Activated T-helper 1 cell treated with anti-CD3 and anti-CD28 coated beads, Interleukin-12 subunit alpha, Interleukin-12 subunit beta, Interleukin-2, Interleukin-4 antibody, amounts not matched to agents 30 ng/mL and 10 ng/mL and 1 ng/mL, durations not matched to agents 14 hours and 24 hours and 36 hours (primary cell): ENCODE measurements around the gene HSFX4. TPM values are rescaled to one million over a fixed set of nuclear protein-coding genes. Genes with fewer than 3 reads are reported as not detected.
"Not testable (repeated sequence)": the region's sequence is repeated elsewhere in the genome, so short reads cannot be mapped to it uniquely, and the experiment has no call there.

Experiments used
- DNase-seq: peaks from one replicate; pipeline ENCODE4 v3.0.0; 2021; ENCODE audit warnings: low spot score
- H3K27ac Mint-ChIP-seq: one replicate; pipeline ENCODE4 v1.8.0; 2021; ENCODE audit warnings: mild to moderate bottlenecking, mixed read lengths
- H3K27me3 Mint-ChIP-seq: one replicate; pipeline ENCODE4 v1.8.0; 2022; ENCODE audit warnings: mild to moderate bottlenecking, moderate library complexity, mixed read lengths; ENCODE audit not compliant: insufficient read depth
- H3K36me3 Mint-ChIP-seq: one replicate; pipeline ENCODE4 v1.8.0; 2021; ENCODE audit warnings: low read depth, mixed read lengths
- H3K4me1 Mint-ChIP-seq: one replicate; pipeline ENCODE4 v1.8.0; 2021; ENCODE audit warnings: low read depth, mixed read lengths
- H3K4me3 Mint-ChIP-seq: one replicate; pipeline ENCODE4 v1.8.0; 2021; ENCODE audit warnings: mild to moderate bottlenecking, moderate library complexity, mixed read lengths
- H3K9me3 Mint-ChIP-seq: one replicate; pipeline ENCODE4 v1.8.0; 2021; ENCODE audit warnings: mixed read lengths
- intact Hi-C: fragments of 100-400 bp; cut with micrococcal nuclease; formaldehyde crosslinking; loops from one replicate; pipeline ENCODE4 v1.15.1; 2024
- total RNA-seq: library from RNA; stranded (reverse); gene quantifications from 2 replicates; pipeline ENCODE4 v1.2.3, GENCODE V29; 2022

The HSFX4 gene
- total RNA-seq, 1 donor from 2014 or later, result not detected

DNA sequence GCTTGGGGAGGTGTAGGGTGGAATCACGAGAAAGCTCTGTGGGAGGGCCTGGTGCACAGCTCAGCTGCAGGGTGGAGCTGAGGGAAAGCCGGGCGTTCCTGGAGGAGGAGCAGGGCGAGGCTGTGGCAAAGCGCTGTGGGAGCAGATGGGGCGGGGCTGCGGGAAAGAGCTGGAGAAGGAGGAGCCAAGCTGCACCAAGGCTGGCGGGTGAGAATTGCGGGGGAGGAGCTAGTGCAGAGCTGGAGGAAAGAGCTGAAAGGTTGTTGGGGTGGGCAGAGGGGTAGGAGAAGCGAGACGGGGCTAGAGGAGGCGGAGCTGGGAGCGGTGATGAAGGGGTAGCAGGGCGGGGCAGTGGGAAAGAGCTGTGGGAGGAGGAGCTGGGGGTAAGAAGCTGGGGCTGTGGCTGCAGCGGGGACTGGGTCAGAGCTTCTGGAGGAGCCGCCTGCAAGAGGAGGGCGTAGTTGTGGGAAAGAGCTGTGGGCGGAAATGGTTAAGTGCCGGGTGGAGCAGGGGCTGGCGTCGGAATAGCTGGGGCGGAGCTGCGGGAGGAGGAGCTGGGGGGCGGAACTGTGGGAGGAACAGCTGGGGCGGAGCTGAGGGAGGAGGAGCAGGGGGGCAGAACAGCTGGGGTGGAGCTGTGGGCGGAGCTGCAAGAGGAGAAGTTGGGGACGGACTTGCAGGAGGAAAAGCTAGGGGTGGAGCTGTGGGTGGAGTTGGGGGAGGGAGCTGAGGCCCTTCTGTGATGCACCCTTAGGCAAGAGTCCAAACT lies 10.7 kb downstream of the HSFX4 start:
- intact Hi-C loops, result loop anchor here (2.0 to 10.0 kb wide), 7 partner anchors 67 to 1455 kb away; partner anchors contain the start of genes CD99L2, HMGB3, MTMR1 and VMA21

DNA sequence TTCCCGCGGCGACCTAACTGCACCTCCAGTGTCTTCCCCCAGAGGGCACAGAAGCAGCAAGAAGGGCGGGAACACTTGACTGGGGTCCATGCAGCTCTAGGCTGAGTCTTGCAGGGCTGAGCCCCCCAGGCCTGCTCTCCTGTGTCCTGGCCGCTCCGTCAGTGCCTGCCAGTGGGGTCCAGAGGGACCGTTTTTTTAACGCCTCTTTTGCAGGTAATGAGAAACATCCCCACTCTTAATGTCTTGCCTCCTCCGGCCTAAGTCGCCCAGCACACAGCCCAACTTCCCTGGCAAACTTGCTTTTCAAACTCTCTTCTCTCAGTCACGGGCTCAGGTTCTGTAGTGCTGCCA lies 11.3 kb downstream of the HSFX4 start:
- not testable (repeated sequence) for H3K4me1 Mint-ChIP-seq, H3K36me3 Mint-ChIP-seq, H3K9me3 Mint-ChIP-seq, H3K27me3 Mint-ChIP-seq, DNase-seq
- intact Hi-C loops, result loop anchor here (10.0 kb wide), 3 partner anchors 544 to 1044 kb away; partner anchors contain the start of gene HMGB3
- Mint-ChIP-seq H3K27ac (peak overlapping the region; percentile 84), H3K4me3 (peak overlapping the region; percentile 79)

More for the DNA sequence above, 10.7 kb downstream of the HSFX4 start:
- no peaks in the 10 kb centered on the region for H3K4me1 Mint-ChIP-seq
- H3K27me3 Mint-ChIP-seq, result no peaks in the 10 kb centered on the region
- peak overlapping the region; percentile 79 for H3K4me3 Mint-ChIP-seq
- peak; percentile 86 for DNase-seq
- peak overlapping the region; percentile 84 for H3K27ac Mint-ChIP-seq
- no peaks in the 10 kb centered on the region for H3K9me3 Mint-ChIP-seq
- peaks cover 6% of the 10 kb centered on the region for H3K36me3 Mint-ChIP-seq

DNA sequence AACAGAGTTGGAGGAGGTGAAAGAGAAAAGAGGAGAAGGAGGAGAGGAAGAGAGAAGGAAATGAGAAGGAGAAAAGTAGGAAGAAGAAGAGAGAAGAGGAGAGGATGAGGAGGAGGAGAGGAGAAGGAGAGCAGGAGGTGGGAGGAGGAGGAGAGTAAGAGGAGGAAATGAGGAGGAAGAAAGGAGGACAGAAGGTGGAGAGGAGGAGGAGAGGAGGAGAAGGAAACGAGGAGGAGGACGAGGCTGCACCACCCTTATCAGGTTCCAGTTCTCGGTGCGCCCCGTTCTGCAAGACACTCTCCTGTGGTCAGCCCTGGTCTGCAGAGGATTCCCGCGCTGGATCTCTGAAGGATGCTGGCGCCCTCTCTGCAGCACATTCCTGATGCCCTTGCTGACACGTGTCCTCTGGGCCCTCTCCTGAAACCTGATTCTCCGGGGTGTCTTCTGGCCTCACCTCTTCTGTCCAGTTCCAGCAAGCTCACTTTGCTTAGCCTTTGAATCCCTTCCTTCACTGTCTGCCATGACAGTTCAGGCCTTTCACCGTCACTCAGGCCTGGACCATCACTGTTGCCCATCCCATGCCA lies 15.8 kb downstream of the HSFX4 start:
- not testable (repeated sequence) for H3K4me3 Mint-ChIP-seq, H3K9me3 Mint-ChIP-seq, H3K27ac Mint-ChIP-seq, H3K27me3 Mint-ChIP-seq, H3K4me1 Mint-ChIP-seq, DNase-seq
- H3K36me3 Mint-ChIP-seq, result peaks cover 12% of the 10 kb centered on the region
- intact Hi-C loops, result loop anchor here (10.0 kb wide), 3 partner anchors 540 to 1040 kb away; partner anchors contain the start of gene HMGB3

DNA sequence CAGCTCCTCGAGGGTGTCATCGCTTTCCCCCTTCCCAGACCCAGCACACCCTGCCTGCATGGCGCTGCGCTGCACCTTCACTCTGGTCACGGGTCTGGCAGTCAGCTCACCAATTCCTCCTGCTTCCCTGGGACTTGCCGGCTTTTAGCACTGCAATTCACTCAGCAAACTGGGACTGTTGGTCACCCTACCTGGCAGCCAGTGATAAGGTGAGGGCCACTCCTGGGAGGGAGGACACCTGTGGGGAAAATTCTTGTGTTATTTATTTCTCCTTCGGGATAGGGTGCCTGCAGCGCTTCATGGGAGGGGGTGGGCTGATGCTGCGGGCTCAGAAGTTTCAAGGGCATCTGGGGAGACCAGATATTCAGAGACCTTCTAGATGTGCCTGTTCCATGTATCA lies 16.4 kb downstream of the HSFX4 start:
- H3K4me3 Mint-ChIP-seq, DNase-seq, H3K27me3 Mint-ChIP-seq, H3K4me1 Mint-ChIP-seq, H3K27ac Mint-ChIP-seq, H3K9me3 Mint-ChIP-seq: not testable (repeated sequence)
- intact Hi-C loops, result loop anchor here (10.0 kb wide), 3 partner anchors 539 to 1039 kb away; partner anchors contain the start of gene HMGB3
- H3K36me3 Mint-ChIP-seq, result peaks cover 12% of the 10 kb centered on the region

DNA sequence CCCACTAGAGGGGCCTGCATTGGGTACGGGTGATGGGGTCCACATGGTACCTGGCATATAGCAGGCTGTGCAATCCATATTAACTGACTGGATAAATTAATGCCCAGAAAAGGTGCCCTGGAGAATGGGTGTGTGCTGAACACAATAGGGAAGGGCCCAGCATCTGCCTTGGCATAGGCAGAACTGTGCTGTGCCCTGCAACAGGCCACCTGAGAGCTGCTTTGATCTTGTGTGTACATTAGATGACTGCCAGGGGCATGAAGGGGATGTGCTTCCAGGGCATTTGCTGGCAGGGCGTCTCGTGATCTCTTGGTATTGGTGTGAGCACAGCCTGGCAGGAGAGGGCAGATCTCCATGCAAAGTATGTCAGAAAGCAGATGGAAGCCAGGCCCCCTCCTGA lies 17.6 kb downstream of the HSFX4 start:
- H3K27me3 Mint-ChIP-seq, H3K9me3 Mint-ChIP-seq, H3K4me3 Mint-ChIP-seq, H3K4me1 Mint-ChIP-seq, H3K27ac Mint-ChIP-seq, DNase-seq: not testable (repeated sequence)
- intact Hi-C loops, result loop anchor here (10.0 kb wide), 3 partner anchors 538 to 1038 kb away; partner anchors contain the start of gene HMGB3
- H3K36me3 Mint-ChIP-seq, result peaks cover 12% of the 10 kb centered on the region

DNA sequence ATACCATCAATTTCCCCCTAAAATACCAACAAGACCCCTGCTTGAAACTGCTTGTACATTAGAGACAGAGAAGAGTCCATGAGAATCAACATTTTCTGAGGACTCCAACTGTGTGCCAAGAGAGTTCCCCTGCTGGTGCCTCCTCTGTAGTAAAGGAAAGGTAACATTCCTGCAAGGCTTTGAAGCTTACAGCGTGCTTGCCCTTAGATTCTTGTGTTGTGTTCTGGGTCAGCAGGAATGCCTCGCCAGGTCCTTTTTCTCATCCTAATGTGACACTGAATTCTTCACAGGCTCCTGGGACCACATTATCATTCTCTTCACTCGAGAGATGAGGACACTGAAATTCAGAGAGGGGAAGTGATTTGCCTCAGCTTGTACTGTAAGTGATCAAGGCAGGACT lies 18.6 kb downstream of the HSFX4 start:
- no peak for DNase-seq
- peaks cover 12% of the 10 kb centered on the region for H3K36me3 Mint-ChIP-seq
- H3K4me1 Mint-ChIP-seq, result no peaks in the 10 kb centered on the region
- intact Hi-C loops, result loop anchor here (10.0 kb wide), 3 partner anchors 537 to 1037 kb away; partner anchors contain the start of gene HMGB3
- H3K27me3 Mint-ChIP-seq, result no peaks in the 10 kb centered on the region
- no peak overlapping the region for H3K4me3 Mint-ChIP-seq
- H3K9me3 Mint-ChIP-seq, result no peaks in the 10 kb centered on the region
- H3K27ac Mint-ChIP-seq, result no peak overlapping the region

DNA sequence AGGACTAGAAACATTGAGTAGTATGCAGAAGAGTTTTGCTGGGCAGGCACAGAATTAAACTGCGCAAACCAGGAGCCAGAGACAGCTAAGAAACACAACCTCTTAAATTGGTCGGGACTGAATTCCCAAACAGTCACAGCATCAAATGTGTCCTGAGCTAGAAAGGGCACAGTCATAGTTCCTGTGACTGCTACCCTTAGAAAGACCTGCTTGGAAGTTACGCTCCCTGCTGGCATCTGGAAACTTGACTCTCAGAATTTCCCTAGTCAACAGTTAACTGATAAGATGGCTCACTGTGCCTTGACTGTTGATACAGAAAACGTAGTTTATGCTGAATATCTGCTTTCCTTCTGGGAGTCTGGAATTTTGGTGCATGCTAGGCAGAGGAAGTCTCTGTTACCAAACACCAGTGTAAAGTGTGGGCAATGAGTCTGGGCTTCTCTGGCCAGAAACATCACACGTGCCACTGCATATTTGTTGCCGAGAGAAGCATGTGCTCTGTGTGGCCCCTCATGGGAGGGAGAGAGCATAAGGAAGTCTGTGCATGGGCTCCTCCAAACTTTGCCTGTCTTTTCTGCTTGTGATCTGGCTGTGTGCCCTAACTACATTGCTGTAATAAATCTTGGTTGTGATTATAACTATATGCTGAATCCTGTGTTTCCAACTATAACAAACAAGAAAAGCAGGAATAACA lies 20.5 kb downstream of the HSFX4 start:
- no peak for DNase-seq
- H3K27me3 Mint-ChIP-seq, result no peaks in the 10 kb centered on the region
- H3K9me3 Mint-ChIP-seq, result no peaks in the 10 kb centered on the region
- H3K36me3 Mint-ChIP-seq, result peaks cover 13% of the 10 kb centered on the region
- intact Hi-C loops, result loop anchor here (10.0 kb wide), 3 partner anchors 535 to 1035 kb away; partner anchors contain the start of gene HMGB3
- H3K4me1 Mint-ChIP-seq, result no peaks in the 10 kb centered on the region
- H3K4me3 Mint-ChIP-seq, result no peak overlapping the region
- no peak overlapping the region for H3K27ac Mint-ChIP-seq

DNA sequence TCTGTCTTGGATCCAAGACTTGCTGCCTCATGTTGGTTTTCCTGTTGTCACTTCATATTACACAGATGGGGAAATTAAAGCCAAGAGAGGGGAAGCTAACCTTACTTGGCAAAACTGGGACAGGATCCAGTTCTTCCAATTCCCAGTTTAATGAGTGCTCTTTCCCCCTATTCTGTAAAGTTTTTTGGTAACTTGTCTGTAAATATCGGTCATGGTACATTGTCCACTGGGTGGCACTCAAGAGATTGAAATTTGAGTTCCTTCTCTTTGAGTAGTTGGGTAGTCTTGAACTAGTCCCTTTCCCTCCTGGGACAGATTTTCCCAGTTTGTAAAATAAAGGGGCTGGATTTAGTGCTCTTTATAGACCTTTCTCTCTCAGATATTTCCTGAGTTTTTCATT lies 21.3 kb downstream of the HSFX4 start:
- no peak overlapping the region for H3K4me3 Mint-ChIP-seq
- H3K4me1 Mint-ChIP-seq, result no peaks in the 10 kb centered on the region
- H3K36me3 Mint-ChIP-seq, result peaks cover 12% of the 10 kb centered on the region
- intact Hi-C loops, result no loop called here
- DNase-seq, result no peak
- no peaks in the 10 kb centered on the region for H3K27me3 Mint-ChIP-seq
- no peak overlapping the region for H3K27ac Mint-ChIP-seq
- no peaks in the 10 kb centered on the region for H3K9me3 Mint-ChIP-seq

DNA sequence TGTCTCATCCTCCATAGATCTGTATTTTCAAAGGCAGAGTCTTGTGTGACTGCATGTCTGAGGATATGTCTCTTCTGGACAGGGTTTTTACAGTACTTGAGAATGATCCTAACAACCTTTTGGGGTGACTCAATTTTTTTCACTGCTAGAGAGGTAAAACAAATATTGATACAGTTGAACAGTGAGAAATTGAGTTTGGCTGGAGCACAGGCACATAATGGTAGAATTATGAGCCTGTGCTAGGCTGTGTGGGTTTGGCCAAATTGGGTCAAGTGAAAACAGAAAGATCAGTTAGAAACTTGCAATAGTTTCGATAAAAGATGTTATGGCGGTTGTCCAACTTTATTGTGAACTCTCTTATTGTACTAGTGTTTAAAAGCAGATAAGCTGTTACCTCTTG lies 32.2 kb downstream of the HSFX4 start:
- no peak for DNase-seq
- Mint-ChIP-seq H3K36me3 (peaks cover 20% of the 10 kb centered on the region), H3K27ac (no peak overlapping the region), H3K4me3 (no peak overlapping the region), H3K9me3 (no peaks in the 10 kb centered on the region), H3K27me3 (no peaks in the 10 kb centered on the region), H3K4me1 (no peaks in the 10 kb centered on the region)
- intact Hi-C loops, result loop anchor here (5.0 kb wide), 1 partner anchor 626 kb away; no protein-coding TSS in a partner anchor

DNA sequence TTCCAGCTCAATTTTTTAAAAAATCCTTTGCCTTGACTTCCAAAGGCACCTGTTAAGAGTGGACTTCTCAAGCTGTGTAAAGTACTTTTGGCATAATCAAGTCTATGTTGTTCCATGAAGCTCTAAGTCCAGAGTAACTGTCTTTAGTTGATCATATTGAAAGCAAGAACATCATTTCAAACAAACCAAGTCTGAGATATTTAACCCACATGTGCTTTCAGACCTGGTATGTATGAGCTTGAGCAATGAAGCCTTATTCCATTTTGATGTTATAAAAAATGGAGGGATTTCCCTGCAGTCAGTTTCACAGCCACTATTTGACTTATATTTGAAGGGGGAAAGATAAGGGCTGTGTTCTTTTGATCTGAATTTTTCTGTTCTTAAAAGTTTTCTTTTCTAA lies 32.6 kb downstream of the HSFX4 start:
- DNase-seq, result no peak
- Mint-ChIP-seq H3K4me3 (no peak overlapping the region), H3K9me3 (no peaks in the 10 kb centered on the region), H3K36me3 (peaks cover 20% of the 10 kb centered on the region), H3K27me3 (no peaks in the 10 kb centered on the region), H3K27ac (no peak overlapping the region), H3K4me1 (no peaks in the 10 kb centered on the region)
- intact Hi-C loops, result loop anchor here (2.0 to 5.0 kb wide), 4 partner anchors 401 to 755 kb away; partner anchors contain the start of gene MAMLD1

DNA sequence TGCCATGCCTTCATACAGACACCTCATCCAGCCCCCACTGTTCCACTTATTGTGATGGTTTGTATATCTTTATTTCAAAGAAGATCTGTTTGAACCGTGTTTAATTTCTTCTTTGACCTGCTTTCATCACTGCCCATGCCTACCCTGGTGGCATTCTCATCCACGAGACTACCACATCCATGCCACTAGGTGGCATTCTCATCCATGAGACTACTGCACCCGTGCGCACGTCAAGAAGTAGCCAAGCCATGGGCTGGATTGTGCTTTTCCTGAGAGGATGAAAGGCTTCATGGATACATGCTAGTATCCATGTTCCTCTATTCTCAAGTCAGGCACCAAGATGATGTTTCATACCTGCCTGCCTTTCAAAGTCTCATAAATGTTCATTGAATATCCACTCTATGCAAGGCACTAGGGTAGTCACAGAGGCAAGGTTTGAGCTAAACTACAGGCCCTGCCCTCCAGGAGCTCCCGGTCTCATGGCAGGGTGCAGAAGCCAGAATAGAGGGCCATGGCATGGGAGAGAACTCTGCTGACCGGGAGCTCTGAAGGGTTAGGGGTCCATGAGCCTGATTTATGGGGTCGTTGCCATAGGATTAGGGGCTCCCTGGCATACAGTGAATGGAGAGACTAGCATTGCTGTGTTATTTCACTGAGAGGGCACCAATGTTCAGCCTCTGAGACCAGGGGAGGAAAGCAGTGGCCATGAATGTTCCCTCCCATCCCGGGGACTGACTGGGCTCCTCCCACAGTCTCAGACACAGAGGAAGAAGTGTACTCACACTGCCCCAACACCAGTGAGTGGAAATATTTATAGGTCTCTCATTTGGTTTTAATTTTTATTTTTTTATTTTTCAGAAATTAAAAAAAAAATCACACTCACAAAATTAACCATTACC lies 33.7 kb downstream of the HSFX4 start:
- intact Hi-C loops, result loop anchor here (1.0 to 5.0 kb wide), 5 partner anchors 400 to 754 kb away; partner anchors contain the start of gene MAMLD1
- DNase-seq, result no peak
- Mint-ChIP-seq H3K27me3 (no peaks in the 10 kb centered on the region), H3K9me3 (no peaks in the 10 kb centered on the region), H3K4me3 (no peak overlapping the region), H3K36me3 (peaks cover 20% of the 10 kb centered on the region), H3K4me1 (no peaks in the 10 kb centered on the region), H3K27ac (no peak overlapping the region)

DNA sequence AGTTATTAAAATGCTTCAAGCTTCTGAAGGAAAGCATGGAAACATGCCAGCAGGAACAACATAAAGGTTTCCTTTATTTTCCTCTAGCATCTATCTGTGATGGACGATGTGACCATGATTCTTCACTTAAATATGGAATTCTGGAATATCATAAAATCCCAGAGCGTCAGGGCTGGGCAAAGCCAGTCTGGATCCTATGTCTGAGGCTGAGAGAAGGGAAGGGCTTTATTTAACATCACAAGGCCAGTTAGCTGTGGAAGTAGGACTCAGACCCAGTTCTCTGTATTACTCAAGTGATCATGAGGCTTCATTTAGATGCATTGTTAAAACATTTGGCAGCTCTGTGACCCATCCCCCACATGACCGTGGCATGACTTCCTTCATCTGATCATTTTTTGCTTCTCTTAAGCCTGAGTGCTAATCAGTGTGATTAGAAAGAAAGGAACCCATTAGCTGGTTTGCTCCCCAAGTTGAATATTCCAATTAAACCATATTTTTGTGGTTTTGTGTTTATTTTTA lies 49.8 kb downstream of the HSFX4 start:
- intact Hi-C loops, result no loop called here
- no peak for DNase-seq
- Mint-ChIP-seq H3K27me3 (peaks cover 2% of the 10 kb centered on the region), H3K4me3 (no peak overlapping the region), H3K4me1 (no peaks in the 10 kb centered on the region), H3K27ac (no peak overlapping the region), H3K36me3 (peaks cover 2% of the 10 kb centered on the region), H3K9me3 (no peaks in the 10 kb centered on the region)
